Putamen (tissue), 1 donor: ENCODE results near the gene SOHLH1.
"Not testable (repeated sequence)": the region's sequence is repeated elsewhere in the genome, so short reads cannot be mapped to it uniquely, and the experiment has no call there.

Source experiments
- DNase-seq: peaks from one replicate; pipeline ENCODE4 v3.0.0-alpha.2; 2016; ENCODE audit warnings: low spot score

SOHLH1 gene

DNA sequence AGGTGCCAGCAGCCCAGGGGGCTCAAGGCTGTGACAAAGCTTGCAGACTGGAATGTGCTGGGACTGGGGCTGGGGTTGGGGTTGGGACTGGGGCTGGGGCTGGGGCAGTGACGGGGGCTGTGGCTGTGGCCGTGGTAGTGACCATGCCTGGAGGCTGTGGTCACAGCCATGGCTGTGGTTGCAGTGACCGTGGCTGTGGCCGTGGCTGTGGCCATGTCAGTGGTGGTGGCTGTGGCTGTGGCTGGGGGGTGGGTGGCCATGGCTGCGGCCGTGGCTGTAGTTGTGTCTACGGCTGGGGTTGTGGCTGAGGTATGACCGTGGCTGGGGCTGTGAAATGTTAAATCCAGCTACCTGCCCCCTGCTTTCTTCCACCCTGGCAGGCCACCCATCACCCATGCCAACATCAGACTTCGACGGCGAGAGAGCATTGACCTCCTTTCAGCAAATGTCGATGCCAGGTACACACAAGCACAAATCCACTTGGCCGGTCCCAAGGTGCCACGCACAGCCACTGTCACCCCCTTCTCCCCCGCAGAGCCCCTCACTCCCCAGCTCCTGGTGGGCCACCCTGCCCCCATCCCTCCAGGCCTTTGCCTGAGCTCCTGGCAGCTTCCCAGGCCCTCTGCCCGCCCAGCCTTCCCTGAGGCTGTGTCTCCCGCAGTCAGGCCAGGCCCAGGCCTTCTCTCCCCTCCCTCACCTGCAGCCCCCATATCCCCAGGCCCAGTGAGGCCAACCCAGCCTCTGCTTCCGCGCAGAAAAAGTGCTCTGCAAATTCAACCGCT is 20.9 kb downstream of the SOHLH1 start:
- DNase-seq = no peak

- no peak for DNase-seq
Observed at GRCh38 chr9:135677641-135678168, 21.6 kb downstream of the SOHLH1 start.

GRCh38 chr9:135676891-135677290 is 22.4 kb downstream of the SOHLH1 start:
- no peak for DNase-seq

- DNase-seq = no peak
Observed at GRCh38 chr9:135674977-135675376, 24.3 kb downstream of the SOHLH1 start.

DNA sequence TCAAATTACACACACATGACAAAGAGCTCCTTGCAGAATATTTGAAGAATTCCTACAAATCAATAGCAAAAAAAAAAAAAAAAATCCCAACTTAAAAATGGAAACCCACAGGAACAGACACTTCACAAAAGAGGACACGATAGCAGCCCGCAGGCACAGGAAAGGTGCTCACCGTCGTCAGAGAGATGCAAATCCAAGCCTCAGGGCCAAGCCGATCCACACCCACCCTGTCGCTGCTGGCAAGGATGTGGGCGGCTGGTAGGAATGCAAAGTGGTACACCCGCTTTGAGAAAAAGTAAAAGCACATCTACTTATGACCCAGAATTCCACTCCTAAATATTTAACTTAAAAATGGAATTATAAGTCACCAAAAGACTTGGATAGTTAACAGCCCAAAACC is 25.3 kb downstream of the SOHLH1 start:
- peak; percentile 42 for DNase-seq

- DNase-seq = not testable (repeated sequence)
Observed at GRCh38 chr9:135672786-135673185, 26.5 kb downstream of the SOHLH1 start.

- no peak for DNase-seq
Observed at GRCh38 chr9:135671591-135672041, 27.7 kb downstream of the SOHLH1 start.

DNA sequence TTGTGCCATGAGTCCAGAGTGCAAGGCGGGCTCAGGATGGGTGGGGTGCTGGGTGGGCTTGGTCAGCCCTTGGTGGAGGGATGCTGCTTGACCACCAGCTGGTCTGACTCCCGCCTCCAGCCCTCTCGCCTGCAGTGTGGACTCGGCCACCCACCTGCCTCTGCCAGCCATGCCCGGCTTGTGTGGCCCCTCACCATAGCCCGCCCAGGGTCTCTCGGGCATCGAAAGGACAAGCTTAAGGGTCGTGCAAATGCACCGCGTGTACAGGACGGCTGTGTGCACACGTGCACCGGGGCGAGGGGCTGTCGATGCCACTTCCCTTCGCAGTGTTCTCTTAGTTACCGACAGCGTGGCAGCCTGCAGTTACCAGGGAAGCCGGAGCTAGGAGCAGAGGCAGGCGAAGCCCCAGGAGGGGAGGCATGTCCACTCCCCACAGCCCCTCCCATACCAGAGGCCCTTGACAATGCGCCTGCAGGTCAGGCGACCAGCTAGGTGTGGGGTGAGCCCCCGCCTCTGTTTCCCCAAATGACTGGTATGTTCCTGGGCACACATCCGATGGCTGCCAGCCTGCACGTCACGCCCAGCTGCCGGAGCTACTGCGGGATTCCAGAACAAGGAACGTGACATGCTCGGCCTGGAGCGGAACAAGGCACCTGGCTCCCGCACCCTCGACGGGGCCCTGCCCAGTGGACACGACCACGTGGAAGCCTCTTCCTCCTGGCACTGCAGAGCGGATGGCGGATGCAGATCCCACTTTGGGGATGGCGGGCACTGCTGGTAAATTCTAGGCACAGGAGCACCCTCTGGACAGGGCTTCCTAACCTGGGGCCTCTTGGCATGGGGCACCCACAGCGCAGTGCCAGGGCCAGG is 28.3 kb downstream of the SOHLH1 start:
- no peak for DNase-seq

DNA sequence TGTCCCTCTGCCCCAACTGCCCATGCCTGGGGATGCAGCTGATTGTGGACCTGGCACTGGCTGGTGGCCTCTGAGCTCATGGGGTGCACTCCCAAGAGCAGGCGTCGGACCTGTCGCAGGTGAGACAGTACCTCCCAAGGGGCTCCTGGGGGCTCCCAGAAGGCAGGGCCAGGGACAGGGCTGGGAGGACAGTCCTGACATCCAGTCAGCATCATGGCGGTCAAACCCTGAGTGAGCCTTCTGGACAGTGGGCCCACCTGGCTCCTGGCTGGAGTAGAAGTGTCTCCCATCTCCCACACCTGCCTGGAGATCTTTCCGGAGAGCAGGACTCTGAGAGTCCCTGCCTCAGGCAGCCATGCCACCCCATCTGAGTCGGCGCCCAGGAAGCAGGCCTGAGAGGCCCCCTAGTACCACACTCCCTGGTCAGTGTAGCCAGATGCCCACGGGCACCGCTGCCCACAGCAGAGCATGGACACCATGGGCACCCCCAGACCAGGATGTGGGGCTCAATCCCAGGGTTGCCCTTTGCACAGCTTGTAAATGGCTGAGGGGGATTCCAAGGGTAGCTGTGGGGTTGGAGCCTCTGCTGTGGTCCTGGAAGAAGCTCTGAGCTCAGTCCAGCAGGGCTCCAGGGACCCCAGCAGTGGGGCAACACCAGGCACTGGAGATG is 29.5 kb downstream of the SOHLH1 start:
- DNase-seq = no peak

- not testable (repeated sequence) for DNase-seq
Observed at GRCh38 chr9:135669018-135669417, 30.3 kb downstream of the SOHLH1 start.

- DNase-seq = no peak
Observed at GRCh38 chr9:135667463-135668001, 31.7 kb downstream of the SOHLH1 start.

- no peak for DNase-seq
Observed at GRCh38 chr9:135666534-135667462, 32.5 kb downstream of the SOHLH1 start.

GRCh38 chr9:135665795-135666189 is 33.5 kb downstream of the SOHLH1 start:
- DNase-seq = no peak

DNA sequence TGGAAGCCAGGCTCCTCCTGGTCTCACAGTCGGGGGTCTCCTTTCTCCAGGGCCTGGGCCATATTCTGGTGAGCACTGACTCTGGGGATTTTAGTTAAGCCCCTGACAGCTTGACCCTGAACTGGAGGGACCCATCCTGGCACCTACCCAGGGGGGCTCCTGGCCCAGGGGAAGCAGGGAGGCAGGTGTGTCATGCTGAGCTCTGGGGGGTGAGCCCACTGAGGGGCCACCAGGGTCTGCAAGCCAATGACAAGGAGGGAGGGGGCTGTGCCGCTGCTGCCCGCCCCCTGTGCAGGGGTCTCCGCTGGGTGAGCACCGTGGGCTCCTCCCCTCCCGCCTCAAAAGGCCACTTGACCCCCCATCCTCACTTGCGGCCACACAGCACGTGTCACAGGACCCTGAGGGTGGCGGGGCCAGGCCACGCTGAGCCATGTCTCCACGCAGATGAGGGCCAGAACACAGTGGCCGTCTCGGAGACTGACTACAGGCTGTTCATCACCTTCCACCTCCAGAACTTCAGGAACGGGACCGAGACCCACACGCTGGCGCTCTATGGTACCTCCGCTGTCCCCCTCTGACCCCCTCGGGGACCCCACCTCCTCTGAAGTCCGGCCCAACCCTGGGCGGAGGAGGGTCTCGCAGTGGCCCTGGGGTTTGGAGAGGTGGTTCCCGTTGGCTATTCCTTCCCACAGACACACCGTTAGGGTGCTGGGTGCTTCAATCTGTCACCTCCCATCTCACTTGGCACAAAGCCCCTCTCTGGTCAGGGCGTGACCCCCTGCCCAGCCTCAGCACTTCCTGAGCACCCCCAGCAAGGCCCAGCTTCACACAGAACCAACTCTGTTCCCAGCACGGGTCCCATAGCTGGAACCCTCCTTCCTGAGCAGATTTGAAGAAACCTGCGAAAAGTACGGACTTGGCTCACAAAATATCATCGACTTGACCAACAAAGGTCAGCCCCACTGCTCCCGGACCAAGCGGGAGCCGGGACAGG is 34.2 kb downstream of the SOHLH1 start:
- DNase-seq = no peak

DNA sequence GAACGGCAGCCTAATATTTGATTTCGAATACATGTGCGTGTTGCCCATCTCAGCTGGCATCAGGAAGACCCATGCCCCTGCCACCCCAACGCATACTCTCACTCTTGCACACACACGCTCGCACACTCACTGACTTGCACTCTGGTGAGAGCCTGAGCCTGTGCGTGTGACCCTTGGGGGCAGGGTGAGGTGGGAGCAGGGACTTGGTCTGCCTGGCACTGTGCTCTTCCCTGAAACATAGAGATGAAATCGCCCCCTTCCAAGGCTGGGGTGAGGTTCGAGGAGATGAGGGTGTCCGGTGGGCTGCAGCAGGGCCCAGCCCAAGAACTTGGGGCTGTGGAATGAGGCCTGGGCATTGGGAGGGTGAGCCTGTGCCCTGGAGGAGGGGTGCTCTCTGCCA is 35.0 kb downstream of the SOHLH1 start:
- no peak for DNase-seq

DNA sequence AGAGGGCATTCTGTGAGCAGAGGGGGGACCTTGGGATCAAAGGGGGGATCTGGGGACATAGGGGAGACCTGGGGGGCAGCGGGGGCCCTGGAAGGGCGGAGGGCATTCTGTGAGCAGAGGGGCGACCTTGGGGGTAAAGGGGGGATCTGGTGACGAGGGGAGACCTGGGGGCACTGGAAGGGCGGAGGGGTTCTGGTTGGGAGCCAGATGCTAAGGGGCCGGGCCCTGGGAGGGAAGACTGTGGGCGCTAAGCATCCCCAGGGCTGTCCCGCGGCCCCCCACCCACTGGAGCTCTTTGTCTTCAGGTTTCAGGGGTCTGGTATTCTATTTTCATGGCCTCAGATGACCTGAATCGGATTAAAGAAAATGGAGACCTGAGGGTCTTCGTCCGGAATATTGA is 35.4 kb downstream of the SOHLH1 start:
- DNase-seq = no peak

GRCh38 chr9:135663451-135663770 is 35.9 kb downstream of the SOHLH1 start:
- DNase-seq = no peak

GRCh38 chr9:135662758-135663450 is 36.4 kb downstream of the SOHLH1 start, which contains the start of gene LCN9:
Gene LCN9, plus strand, starts transcription at chr9:135663309. Its CDS starts 13 bp downstream, at chr9:135663322.
- no peak for DNase-seq
